ENCODE results near the gene GPR161. TPM values are rescaled to one million over a fixed set of nuclear protein-coding genes. Genes with fewer than 3 reads are reported as not detected.

GPR161 gene
- total and polyA plus RNA-seq, 10 of the 15 experiments (the other 5 are each of a cell fraction or from before 2014, with no cell fraction given): 0.07 to 0.49 (median 0.34) TPM; not detected in 2

- TF ChIP-seq HDGF (IDR thresholded peaks at IDR 0.05) (no peak), SPI1 (IDR thresholded peaks at IDR 0.05; ENCODE audit: borderline replicate concordance, insufficient read depth, low read depth, low read length) (no peak), PAX8 (IDR thresholded peaks at IDR 0.05) (no peak)
Measured at GRCh38 chr1:168091063-168091462, 45.7 kb downstream of the GPR161 start (continued).

DNA sequence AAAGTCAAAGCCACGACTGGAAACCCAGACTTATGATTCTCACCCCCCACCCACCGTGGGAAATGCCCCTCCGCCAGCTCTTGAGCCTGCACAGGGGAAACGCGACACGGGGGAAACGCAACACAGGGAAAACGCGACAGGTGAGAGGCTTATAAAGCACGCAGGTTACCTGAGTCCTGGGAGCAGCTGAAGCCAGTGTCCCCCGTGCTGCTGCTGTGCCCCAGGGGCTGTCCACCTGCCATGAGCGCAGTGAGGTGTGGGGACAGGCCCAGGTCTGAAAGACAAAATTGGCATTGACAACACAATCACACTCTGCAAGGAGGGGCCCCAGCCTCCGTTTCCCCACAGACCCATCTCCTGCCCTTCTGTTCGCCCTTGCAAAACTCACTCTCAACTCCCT is 46.3 kb downstream of the GPR161 start:
- no TSS peak for BruUV-seq (replicated peaks)
- Histone ChIP-seq H3K4me2 (ENCODE audit: control insufficient read depth, insufficient read depth) (no peak overlapping the region), H3K4me3 (no peak overlapping the region), H3K9me3 (replicated peaks; ENCODE audit: control insufficient read depth, insufficient read depth, low read length) (no peaks in the 10 kb centered on the region), H3K27me3 (replicated peaks in 1 of 2; ENCODE audit: control insufficient read depth in 2 of 2, insufficient read depth in 2 of 2, low read length in 1 of 2) (0 out of 4 replicates have a peak, but pooled peaks cover 0 to 1% of the 10 kb centered on the region in 2 experiments), H4K20me1 (ENCODE audit: control insufficient read depth, insufficient read depth) (no peaks in the 10 kb centered on the region), H3K27ac (ENCODE audit: control insufficient read depth, insufficient read depth) (no peak overlapping the region), H3K79me2 (ENCODE audit: control insufficient read depth, insufficient read depth, low read length) (no peaks in the 10 kb centered on the region), H2AFZ (ENCODE audit: control insufficient read depth, low read depth, low read length) (no peak overlapping the region), H3K9ac (ENCODE audit: control insufficient read depth, insufficient read depth, low read length) (no peak overlapping the region), H3K4me1 (ENCODE audit: control insufficient read depth, insufficient read depth, low read length) (no peaks in the 10 kb centered on the region), H3K36me3 (ENCODE audit: control insufficient read depth in 2 of 2, insufficient read depth in 2 of 2, low read length in 1 of 2) (no peaks in the 10 kb centered on the region)
- in situ Hi-C loops (cut with MboI): no loop called here
- DNase-seq (ENCODE audit: low read depth, low spot score) (no peak), FAIRE-seq (no peak), ATAC-seq (no peak)
- ChIA-PET SMC1A (ENCODE audit: uncharacterized antibody, unreplicated experiment) (interaction anchor here (1.8 kb wide), 1 partner anchor 9 kb away, joined by 10 read pairs; no protein-coding TSS in a partner anchor), POLR2A (no interaction called here), CTCF (no interaction called here), RAD21 (ENCODE audit: unreplicated experiment) (no interaction called here)
- 57% methylated on average over 14 of the region's 14 CpGs for WGBS (ENCODE audit: insufficient coverage, insufficient replicate concordance, low lambda C conversion rate, missing lambda C conversion rate)
- no peak for TF ChIP-seq SP1 (IDR thresholded peaks at IDR 0.05; ENCODE audit: low read depth, low read length)
- intact Hi-C loops (cut with micrococcal nuclease; ENCODE audit: unreplicated experiment): no loop called here

DNA sequence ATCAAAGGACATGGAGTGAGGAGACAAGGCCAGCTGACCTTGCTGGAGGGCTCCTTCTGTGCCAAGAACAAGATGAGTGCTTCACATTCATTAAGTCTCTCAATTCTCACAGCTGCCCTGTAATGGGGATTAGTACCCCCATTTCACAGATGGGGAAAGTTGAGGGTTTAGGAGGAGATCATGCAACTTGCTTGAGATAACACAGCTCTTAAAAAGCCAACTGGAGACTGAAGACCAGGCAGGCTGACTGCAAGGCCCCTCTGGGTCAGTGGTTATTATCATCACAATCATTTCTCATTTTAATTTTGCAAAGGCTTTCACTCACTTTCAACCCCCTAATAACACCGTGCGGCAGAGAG is 46.8 kb downstream of the GPR161 start:
- RAD21 ChIA-PET (ENCODE audit: unreplicated experiment): no interaction called here
- SMC1A ChIA-PET (ENCODE audit: uncharacterized antibody, unreplicated experiment): no interaction called here
- no peak for FAIRE-seq
- POLR2A ChIA-PET: no interaction called here
- Histone ChIP-seq H3K36me3 (ENCODE audit: control insufficient read depth in 2 of 2, insufficient read depth in 2 of 2, low read length in 1 of 2) (no peaks in the 10 kb centered on the region), H3K27me3 (replicated peaks in 1 of 2; ENCODE audit: control insufficient read depth in 2 of 2, insufficient read depth in 2 of 2, low read length in 1 of 2) (0 out of 4 replicates have a peak, but pooled peaks cover 0 to 1% of the 10 kb centered on the region in 2 experiments), H4K20me1 (ENCODE audit: control insufficient read depth, insufficient read depth) (no peaks in the 10 kb centered on the region), H3K27ac (ENCODE audit: control insufficient read depth, insufficient read depth) (no peak overlapping the region), H3K79me2 (ENCODE audit: control insufficient read depth, insufficient read depth, low read length) (no peaks in the 10 kb centered on the region), H3K4me1 (ENCODE audit: control insufficient read depth, insufficient read depth, low read length) (no peaks in the 10 kb centered on the region), H3K4me3 (no peak overlapping the region), H3K4me2 (ENCODE audit: control insufficient read depth, insufficient read depth) (no peak overlapping the region), H3K9ac (ENCODE audit: control insufficient read depth, insufficient read depth, low read length) (no peak overlapping the region), H3K9me3 (replicated peaks; ENCODE audit: control insufficient read depth, insufficient read depth, low read length) (no peaks in the 10 kb centered on the region), H2AFZ (ENCODE audit: control insufficient read depth, low read depth, low read length) (no peak overlapping the region)
- BruUV-seq (replicated peaks): no TSS peak
- 94% methylated on average over 2 of the region's 2 CpGs for WGBS (ENCODE audit: insufficient coverage, insufficient replicate concordance, low lambda C conversion rate, missing lambda C conversion rate)
- no peak for TF ChIP-seq CREM (IDR thresholded peaks at IDR 0.05; ENCODE audit: low read depth)
- TF ChIP-seq ZBED1 (IDR thresholded peaks at IDR 0.05; ENCODE audit: borderline replicate concordance): no peak
- TF ChIP-seq TCF12 (IDR thresholded peaks at IDR 0.05; ENCODE audit: low read depth, low read length): no peak
- no peak for TF ChIP-seq RELA (IDR thresholded peaks at IDR 0.05; ENCODE audit: borderline replicate concordance, partially characterized antibody)
- ATAC-seq: no peak
- no peak for DNase-seq (ENCODE audit: low read depth, low spot score)
- intact Hi-C loops (cut with micrococcal nuclease; ENCODE audit: unreplicated experiment) (loop anchor here (10.0 kb wide), 1 partner anchor 235 kb away; no protein-coding TSS in a partner anchor), in situ Hi-C loops (cut with MboI) (no loop called here)
- CTCF ChIA-PET: no interaction called here
